Activated CD8-positive, alpha-beta T cell treated with anti-CD3 and anti-CD28 coated beads for 36 hours (primary cell): Measurements from ENCODE around the gene KIF21A. TPM values are rescaled to one million over a fixed set of nuclear protein-coding genes. Genes with fewer than 3 reads are reported as not detected.

Source experiments
- ATAC-seq: fragments of 200-7000 bp; cut with Tn5 transposase; one replicate; pipeline ENCODE4 v1.10.0; 2021; ENCODE audit warnings: mild to moderate bottlenecking, moderate library complexity
- CTCF ChIA-PET: fragments of 350-600 bp; sonication (Branson Sonifier 250); formaldehyde crosslinking; loops from one replicate; lab custom pipeline; 2021; ENCODE audit warnings: antibody characterized with exemption; lab: Charles Lee
- POLR2A ChIA-PET: fragments of 350-600 bp; sonication (Branson Sonifier 250); formaldehyde crosslinking; loops from one replicate; lab custom pipeline; 2021; ENCODE audit warnings: antibody characterized with exemption; lab: Charles Lee
- DNase-seq: peaks from one replicate; pipeline ENCODE4 v3.0.0-alpha.2; 2020
- H3K27ac Mint-ChIP-seq: one replicate; pipeline ENCODE4 v1.8.0; 2021; ENCODE audit warnings: mild to moderate bottlenecking, mixed read lengths
- H3K27me3 Mint-ChIP-seq: one replicate; pipeline ENCODE4 v1.8.0; 2021; ENCODE audit warnings: mixed read lengths
- H3K36me3 Mint-ChIP-seq: one replicate; pipeline ENCODE4 v1.8.0; 2021; ENCODE audit warnings: low read depth, mixed read lengths
- H3K4me1 Mint-ChIP-seq: one replicate; pipeline ENCODE4 v1.8.0; 2021; ENCODE audit warnings: low read depth, mixed read lengths
- H3K4me3 Mint-ChIP-seq: one replicate; pipeline ENCODE4 v1.8.0; 2021; ENCODE audit warnings: mild to moderate bottlenecking, moderate library complexity, mixed read lengths
- H3K9me3 Mint-ChIP-seq: one replicate; pipeline ENCODE4 v1.8.0; 2021; ENCODE audit warnings: mixed read lengths
- CTCF ChIP-seq: fragments of 200-600 bp; IDR thresholded peaks from one replicate; pipeline ENCODE4 v1.8.0; 2022; ENCODE audit warnings: antibody characterized with exemption, mild to moderate bottlenecking
- intact Hi-C: fragments of 100-400 bp; cut with micrococcal nuclease; formaldehyde crosslinking; loops from one replicate; pipeline ENCODE4 v1.10.0; 2022
- total RNA-seq, 2 experiments: library from RNA; stranded (reverse); gene quantifications; one replicate each; pipeline ENCODE4 v1.2.3, GENCODE V29; 2021

Gene KIF21A
- total RNA-seq, 2 experiments from 2014 or later: 18.0 to 20.0 TPM

GRCh38 chr12:39442831-39443080 lies 164 bp downstream of the KIF21A start:
- Mint-ChIP-seq H3K27me3 (peaks cover 4% of the 10 kb centered on the region), H3K27ac (peak overlapping the region; percentile 94), H3K36me3 (peaks cover 2% of the 10 kb centered on the region), H3K4me1 (peaks cover 20% of the 10 kb centered on the region), H3K4me3 (peak overlapping the region; percentile 89), H3K9me3 (no peaks in the 10 kb centered on the region)
- intact Hi-C loops: loop anchor here (2.0 to 10.0 kb wide), 2 partner anchors 128 to 178 kb away; no protein-coding TSS in a partner anchor
- TF ChIP-seq CTCF: no peak
- POLR2A ChIA-PET: interaction anchor here (1.2 to 1.4 kb wide), 2 partner anchors 18 to 123 kb away, joined by 3 to 4 read pairs; no protein-coding TSS in a partner anchor
- CTCF ChIA-PET: interaction anchor here (2.6 kb wide), 1 partner anchor 125 kb away, joined by 7 read pairs; no protein-coding TSS in a partner anchor
- ATAC-seq (peak; percentile 20), DNase-seq (no peak)

- no peaks in the 10 kb centered on the region for H3K9me3 Mint-ChIP-seq
- ATAC-seq: peak; percentile 0
Observed at GRCh38 chr12:39441963-39442830, 723 bp downstream of the KIF21A start.

GRCh38 chr12:39441189-39441962 lies 1.5 kb downstream of the KIF21A start:
- no peaks in the 10 kb centered on the region for H3K9me3 Mint-ChIP-seq
- ChIA-PET CTCF (no interaction called here), POLR2A (interaction anchor here (0.8 kb wide), 1 partner anchor 26 kb away, joined by 3 read pairs; no protein-coding TSS in a partner anchor)
- peaks cover 20% of the 10 kb centered on the region for H3K4me1 Mint-ChIP-seq
- H3K4me3 Mint-ChIP-seq: peak overlapping the region; percentile 89
- intact Hi-C loops: loop anchor here (10.0 kb wide), 1 partner anchor 127 kb away; no protein-coding TSS in a partner anchor
- H3K27me3 Mint-ChIP-seq: peaks cover 4% of the 10 kb centered on the region
- no peak overlapping the region for H3K27ac Mint-ChIP-seq
- no peak for TF ChIP-seq CTCF
- no peak for ATAC-seq
- DNase-seq: no peak
- H3K36me3 Mint-ChIP-seq: peaks cover 2% of the 10 kb centered on the region

More at GRCh38 chr12:39441963-39442830, 723 bp downstream of the KIF21A start:
- POLR2A ChIA-PET: interaction anchor here (0.5 to 1.4 kb wide), 3 partner anchors 9 to 25 kb away, joined by 3 to 4 read pairs (median 3); no protein-coding TSS in a partner anchor
- DNase-seq: peak; percentile 71
- Mint-ChIP-seq H3K4me1 (peaks cover 20% of the 10 kb centered on the region), H3K4me3 (peak overlapping the region; percentile 89), H3K27me3 (peaks cover 4% of the 10 kb centered on the region), H3K36me3 (peaks cover 2% of the 10 kb centered on the region), H3K27ac (peak overlapping the region; percentile 94)
- intact Hi-C loops: loop anchor here (2.0 to 10.0 kb wide), 2 partner anchors 127 to 179 kb away; no protein-coding TSS in a partner anchor
- CTCF ChIA-PET: interaction anchor here (2.6 kb wide), 1 partner anchor 124 kb away, joined by 7 read pairs; no protein-coding TSS in a partner anchor
- TF ChIP-seq CTCF: no peak

GRCh38 chr12:39440781-39441180 lies 2.1 kb downstream of the KIF21A start:
- no peak for TF ChIP-seq CTCF
- peaks cover 20% of the 10 kb centered on the region for H3K4me1 Mint-ChIP-seq
- DNase-seq (no peak), ATAC-seq (no peak)
- H3K36me3 Mint-ChIP-seq: peaks cover 2% of the 10 kb centered on the region
- H3K4me3 Mint-ChIP-seq: peak overlapping the region; percentile 6
- no peak overlapping the region for H3K27ac Mint-ChIP-seq
- H3K27me3 Mint-ChIP-seq: peaks cover 4% of the 10 kb centered on the region
- POLR2A ChIA-PET: interaction anchor here (1.0 kb wide), 1 partner anchor 13 kb away, joined by 4 read pairs; no protein-coding TSS in a partner anchor
- intact Hi-C loops: loop anchor here (10.0 kb wide), 1 partner anchor 126 kb away; no protein-coding TSS in a partner anchor
- CTCF ChIA-PET: interaction anchor here (2.1 kb wide), 1 partner anchor 65 kb away, joined by 4 read pairs; no protein-coding TSS in a partner anchor
- no peaks in the 10 kb centered on the region for H3K9me3 Mint-ChIP-seq
